Stimulated activated CD4-positive, alpha-beta T cell treated with anti-CD3 and anti-CD28 coated beads, Interleukin-2, amount 100 ng/mL, for 48 hours (primary cell): ENCODE data around the gene JPH2.

Experiments used
- DNase-seq, 2 donors: peaks; one replicate each; pipeline ENCODE4 v3.0.0-alpha.2; 2020

JPH2 gene

GRCh38 chr20:44095831-44096230 is 91.2 kb downstream of the JPH2 start:
- no peak for DNase-seq

- DNase-seq = no peak
These were observed 93.8 kb downstream of the JPH2 start for GRCh38 chr20:44093249-44093582.

GRCh38 chr20:44092551-44093248 is 94.3 kb downstream of the JPH2 start:
- peak in 1 of 2 donors; percentile 43 for DNase-seq

GRCh38 chr20:44091026-44091425 is 96.0 kb downstream of the JPH2 start:
- DNase-seq = no peak

GRCh38 chr20:44089987-44090674 is 96.9 kb downstream of the JPH2 start:
- no peak for DNase-seq

GRCh38 chr20:44087857-44088120 is 99.2 kb downstream of the JPH2 start:
- DNase-seq = no peak

- DNase-seq = no peak
These were observed 99.7 kb downstream of the JPH2 start for GRCh38 chr20:44087051-44087856.

GRCh38 chr20:44085616-44086434 is 101.2 kb downstream of the JPH2 start:
- no peak for DNase-seq

GRCh38 chr20:44084891-44085290 is 102.1 kb downstream of the JPH2 start:
- DNase-seq = no peak

- DNase-seq = no peak
These were observed 102.5 kb downstream of the JPH2 start for GRCh38 chr20:44084439-44084838.

- no peak for DNase-seq
These were observed 103.6 kb downstream of the JPH2 start for GRCh38 chr20:44083220-44083933.

- DNase-seq = no peak
These were observed 105.1 kb downstream of the JPH2 start for GRCh38 chr20:44081888-44082287.

- DNase-seq = no peak
These were observed 105.5 kb downstream of the JPH2 start for GRCh38 chr20:44081476-44081875.

GRCh38 chr20:44080646-44081267 is 106.2 kb downstream of the JPH2 start:
- peak; percentile 67 to 70 for DNase-seq

- no peak for DNase-seq
These were observed 106.9 kb downstream of the JPH2 start for GRCh38 chr20:44080064-44080463.

GRCh38 chr20:44079291-44079690 is 107.7 kb downstream of the JPH2 start:
- DNase-seq = no peak

GRCh38 chr20:44075950-44076232 is 111.1 kb downstream of the JPH2 start:
- no peak for DNase-seq

- no peak for DNase-seq
These were observed 111.6 kb downstream of the JPH2 start for GRCh38 chr20:44075191-44075949.

GRCh38 chr20:44074252-44075151 is 112.5 kb downstream of the JPH2 start:
- no peak for DNase-seq

- no peak for DNase-seq
These were observed 113.3 kb downstream of the JPH2 start for GRCh38 chr20:44073675-44074071.
